ENCODE data around the gene ALDH3B1.

GRCh38 chr11:68007498-68008380 is 2.4 kb upstream of the ALDH3B1 start:
- TF ChIP-seq CSRNP3 (CRISPR knock-in tag; IDR thresholded peaks at IDR 0.05), result no peak
- TF ChIP-seq PATZ1 (CRISPR knock-in tag; IDR thresholded peaks at IDR 0.05; ENCODE audit: borderline replicate concordance), result no peak
